SK-N-SH (cell line): Measurements from ENCODE around the gene CDH4. TPM values are rescaled to one million over a fixed set of nuclear protein-coding genes. Genes with fewer than 3 reads are reported as not detected.

Experiments
- CTCF ChIA-PET: fragments of 300-600, 350-600 bp; formaldehyde crosslinking; extraction: SDS; loops from one replicate; lab custom pipeline; 2021; lab: Yijun Ruan, JAX
- POLR2A ChIA-PET: fragments of 350-600 bp; sonication (Branson Sonifier 250); formaldehyde crosslinking; extraction: SDS; loops from one replicate; lab custom pipeline; 2020; ENCODE audit warnings: antibody characterized with exemption, inconsistent platforms; lab: Yijun Ruan, JAX
- DNase-seq: peaks from one replicate; pipeline ENCODE4 v3.0.0; 2012
- H2AFZ ChIP-seq: fragments of 200-600 bp; sonication (generic); 2 replicates; pipeline ENCODE4 v1.8.1; 2016; ENCODE audit warnings: antibody characterized with exemption, mild to moderate bottlenecking, low read depth
- H3F3A ChIP-seq: fragments of 200-600 bp; sonication (generic); replicated peaks from 2 replicates; pipeline ENCODE3; 2016; ENCODE audit warnings: antibody characterized with exemption, mild to moderate bottlenecking; ENCODE audit not compliant: insufficient read depth
- H3K27ac ChIP-seq, 2 experiments: fragments of 200-500 bp in 1 of 2; fragments of 200-600 bp in 1 of 2; sonication (Bioruptor generic) in 1 of 2; sonication (generic), shearing (Covaris generic) in 1 of 2; 2 replicates each; pipeline versions ENCODE4 v1.5.1 to v1.6.1; 2014 to 2016; ENCODE audit warnings: low read depth in 2 of 2, inconsistent platforms in 1 of 2, low read length in 1 of 2, mild to moderate bottlenecking in 1 of 2, mixed read lengths in 1 of 2
- H3K27me3 ChIP-seq: fragments of 200-600 bp; sonication (generic), shearing (Covaris generic); 2 replicates; pipeline ENCODE4 v1.6.1; 2016; ENCODE audit warnings: mixed run types; ENCODE audit not compliant: insufficient read depth
- H3K36me3 ChIP-seq, 2 experiments: fragments of 200-500 bp in 1 of 2; fragments of 200-600 bp in 1 of 2; sonication (Bioruptor generic) in 1 of 2; sonication (generic) in 1 of 2; replicated peaks in 1 of 2; 2 replicates each; pipeline versions ENCODE3 to v1.5.1; 2014 to 2016; ENCODE audit warnings: low read length in 1 of 2, mild to moderate bottlenecking in 1 of 2; ENCODE audit not compliant: insufficient read depth in 2 of 2, control insufficient read depth in 1 of 2
- H3K4me1 ChIP-seq, 2 experiments: fragments of 200-500 bp in 1 of 2; fragments of 200-600 bp in 1 of 2; sonication (Bioruptor generic) in 1 of 2; sonication (generic), shearing (Covaris generic) in 1 of 2; 2 replicates each; pipeline versions ENCODE4 v1.5.1 to v1.6.1; 2014 to 2016; ENCODE audit warnings: low read depth in 1 of 2, low read length in 1 of 2, mixed run types in 1 of 2; ENCODE audit not compliant: insufficient read depth in 2 of 2, control insufficient read depth in 1 of 2
- H3K4me2 ChIP-seq: fragments of 200-600 bp; sonication (generic), shearing (Covaris generic); 2 replicates; pipeline ENCODE4 v1.6.1; 2017; ENCODE audit warnings: mixed run types
- H3K4me3 ChIP-seq, 2 experiments: fragments of 200-500 bp in 1 of 2; fragments of 200-600 bp in 1 of 2; sonication (Bioruptor generic) in 1 of 2; sonication (generic), shearing (Covaris generic) in 1 of 2; 2 replicates each; pipeline versions ENCODE4 v1.5.1 to v1.8.1; 2014 to 2016; ENCODE audit warnings: low read depth in 2 of 2, inconsistent platforms in 1 of 2, low read length in 1 of 2, mild to moderate bottlenecking in 1 of 2, mixed read lengths in 1 of 2, moderate library complexity in 1 of 2
- H3K79me2 ChIP-seq: fragments of 200-600 bp; sonication (generic); 2 replicates; pipeline ENCODE4 v1.8.1; 2017; ENCODE audit warnings: mild to moderate bottlenecking; ENCODE audit not compliant: insufficient read depth
- H3K9ac ChIP-seq: fragments of 200-600 bp; sonication (generic); 2 replicates; pipeline ENCODE4 v1.6.1; 2017; ENCODE audit warnings: mixed run types
- H3K9me2 ChIP-seq: fragments of 200-600 bp; sonication (generic); 2 replicates; pipeline ENCODE4 v1.6.1; 2017; ENCODE audit warnings: mixed run types
- H3K9me3 ChIP-seq: fragments of 200-600 bp; sonication (generic); 2 replicates; pipeline ENCODE4 v1.6.1; 2017; ENCODE audit warnings: mixed run types, mild to moderate bottlenecking, moderate library complexity
- H4K20me1 ChIP-seq: fragments of 200-600 bp; sonication (generic); 2 replicates; pipeline ENCODE4 v1.6.1; 2017; ENCODE audit warnings: mild to moderate bottlenecking, mixed run types; ENCODE audit not compliant: insufficient read depth
- CHD2 ChIP-seq: fragments of 150-350 bp; IDR thresholded peaks from 2 replicates; pipeline ENCODE4 v1.6.1; 2018; ENCODE audit warnings: low read length; ENCODE audit not compliant: partially characterized antibody
- ELF1 ChIP-seq: IDR thresholded peaks from 2 replicates; pipeline ENCODE4 v1.4.0; 2012
- GABPA ChIP-seq: IDR thresholded peaks from 2 replicates; pipeline ENCODE4 v1.4.0; 2012; ENCODE audit warnings: low read depth, mild to moderate bottlenecking
- GATA2 ChIP-seq: sonication (generic); formaldehyde crosslinking; IDR thresholded peaks from 2 replicates; pipeline ENCODE4 v1.5.0; 2020; ENCODE audit warnings: mild to moderate bottlenecking, missing genetic modification reagents
- IRF3 ChIP-seq: fragments of 150-350 bp; IDR thresholded peaks from 2 replicates; pipeline ENCODE4 v1.6.1; 2016; ENCODE audit warnings: mild to moderate bottlenecking, low read depth, low read length
- MAX ChIP-seq: IDR thresholded peaks from 2 replicates; pipeline ENCODE4 v1.4.0; 2012; ENCODE audit warnings: low read depth
- POLR2AphosphoS5 ChIP-seq: IDR thresholded peaks from 2 replicates; pipeline ENCODE4 v1.6.1; 2012; ENCODE audit warnings: low read depth, low read length
- RCOR1 ChIP-seq: fragments of 150-350 bp; IDR thresholded peaks from 2 replicates; pipeline ENCODE4 v1.6.1; 2017; ENCODE audit warnings: antibody characterized with exemption, low read length
- RFX5 ChIP-seq: IDR thresholded peaks from 2 replicates; pipeline ENCODE4 v1.6.1; 2012; ENCODE audit warnings: mild to moderate bottlenecking, improper control_type of control experiment, low read length
- TAF1 ChIP-seq: IDR thresholded peaks from 2 replicates; pipeline ENCODE4 v1.6.1; 2012; ENCODE audit warnings: low read depth, mild to moderate bottlenecking, low read length, moderate library complexity, borderline replicate concordance
- TCF12 ChIP-seq: IDR thresholded peaks from 2 replicates; pipeline ENCODE4 v1.4.0; 2012
- TEAD4 ChIP-seq: IDR thresholded peaks from 2 replicates; pipeline ENCODE4 v1.4.0; 2012; ENCODE audit warnings: mild to moderate bottlenecking, borderline replicate concordance; ENCODE audit not compliant: insufficient read depth
- WGBS: methylation state at CpG from one replicate; pipeline ENCODE4 v1.1.6; 2017; ENCODE audit warnings: low lambda C conversion rate; 5-methylcytosine and 5-hydroxymethylcytosine counted together
- polyA plus RNA-seq, 3 experiments: library from polyadenylated mRNA; depleted of rRNA; stranded (reverse); fragments of >200 nt; gene quantifications; 2 replicates each; pipeline ENCODE4 v1.2.3, GENCODE V29; 2012
- TF ChIP-seq, protein P1 (sequence below): IDR thresholded peaks from 2 replicates; pipeline ENCODE4; 2012
- TF ChIP-seq, protein P2 (sequence below): IDR thresholded peaks from 2 replicates; pipeline ENCODE4 v1.4.0; 2012; ENCODE audit warnings: low read depth, borderline replicate concordance
- TF ChIP-seq, protein P3 (sequence below): IDR thresholded peaks from 2 replicates; pipeline ENCODE4 v1.6.1; 2012; ENCODE audit warnings: mild to moderate bottlenecking, low read depth, low read length, moderate library complexity
- TF ChIP-seq, protein P4 (sequence below): IDR thresholded peaks from 2 replicates; pipeline ENCODE4 v1.4.0; 2012; ENCODE audit warnings: low read depth, borderline replicate concordance

Gene CDH4
- polyA plus RNA-seq, 1 of the 3 experiments (the other 2 are of a cell fraction): not detected

DNA sequence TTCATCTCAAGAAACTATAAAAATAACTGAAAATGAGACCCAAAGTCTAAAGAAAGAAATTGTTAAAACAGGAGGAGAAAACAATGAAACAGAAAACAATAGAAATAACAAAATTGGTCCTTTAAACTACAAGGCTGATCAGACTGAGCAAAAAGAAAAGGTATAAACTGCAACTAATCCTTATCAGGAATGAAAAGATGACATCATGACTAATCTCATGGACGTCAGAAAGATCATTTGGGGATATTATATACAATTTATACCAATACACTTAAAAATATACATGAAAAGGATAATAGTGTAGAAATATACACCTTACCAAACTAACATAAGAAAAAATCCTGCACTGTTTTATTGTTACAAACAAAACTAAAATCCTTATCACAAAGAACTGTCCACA, 498.0 kb downstream of the CDH4 start:
- Histone ChIP-seq H3F3A (no peaks in the 10 kb centered on the region), H3K27ac (no peak overlapping the region), H3K4me3 (no peak overlapping the region), H3K9ac (no peak overlapping the region), H3K79me2 (no peaks in the 10 kb centered on the region), H2AFZ (no peak overlapping the region)
- 9% methylated on average over 1 of the region's 1 CpG for WGBS
- CTCF ChIA-PET: no interaction called here
- TF ChIP-seq MAX: no peak
- TF ChIP-seq TCF12: no peak
- TF ChIP-seq, protein P1, sequence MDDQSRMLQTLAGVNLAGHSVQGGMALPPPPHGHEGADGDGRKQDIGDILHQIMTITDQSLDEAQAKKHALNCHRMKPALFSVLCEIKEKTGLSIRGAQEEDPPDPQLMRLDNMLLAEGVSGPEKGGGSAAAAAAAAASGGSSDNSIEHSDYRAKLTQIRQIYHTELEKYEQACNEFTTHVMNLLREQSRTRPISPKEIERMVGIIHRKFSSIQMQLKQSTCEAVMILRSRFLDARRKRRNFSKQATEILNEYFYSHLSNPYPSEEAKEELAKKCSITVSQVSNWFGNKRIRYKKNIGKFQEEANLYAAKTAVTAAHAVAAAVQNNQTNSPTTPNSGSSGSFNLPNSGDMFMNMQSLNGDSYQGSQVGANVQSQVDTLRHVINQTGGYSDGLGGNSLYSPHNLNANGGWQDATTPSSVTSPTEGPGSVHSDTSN: no peak
- TF ChIP-seq POLR2AphosphoS5: no peak
- TF ChIP-seq TEAD4: no peak
- no peak for TF ChIP-seq RCOR1
- no peak for TF ChIP-seq RFX5
- TF ChIP-seq ELF1: no peak
- TF ChIP-seq, protein P2, sequence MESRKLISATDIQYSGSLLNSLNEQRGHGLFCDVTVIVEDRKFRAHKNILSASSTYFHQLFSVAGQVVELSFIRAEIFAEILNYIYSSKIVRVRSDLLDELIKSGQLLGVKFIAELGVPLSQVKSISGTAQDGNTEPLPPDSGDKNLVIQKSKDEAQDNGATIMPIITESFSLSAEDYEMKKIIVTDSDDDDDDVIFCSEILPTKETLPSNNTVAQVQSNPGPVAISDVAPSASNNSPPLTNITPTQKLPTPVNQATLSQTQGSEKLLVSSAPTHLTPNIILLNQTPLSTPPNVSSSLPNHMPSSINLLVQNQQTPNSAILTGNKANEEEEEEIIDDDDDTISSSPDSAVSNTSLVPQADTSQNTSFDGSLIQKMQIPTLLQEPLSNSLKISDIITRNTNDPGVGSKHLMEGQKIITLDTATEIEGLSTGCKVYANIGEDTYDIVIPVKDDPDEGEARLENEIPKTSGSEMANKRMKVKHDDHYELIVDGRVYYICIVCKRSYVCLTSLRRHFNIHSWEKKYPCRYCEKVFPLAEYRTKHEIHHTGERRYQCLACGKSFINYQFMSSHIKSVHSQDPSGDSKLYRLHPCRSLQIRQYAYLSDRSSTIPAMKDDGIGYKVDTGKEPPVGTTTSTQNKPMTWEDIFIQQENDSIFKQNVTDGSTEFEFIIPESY: no peak
- TF ChIP-seq, protein P3, sequence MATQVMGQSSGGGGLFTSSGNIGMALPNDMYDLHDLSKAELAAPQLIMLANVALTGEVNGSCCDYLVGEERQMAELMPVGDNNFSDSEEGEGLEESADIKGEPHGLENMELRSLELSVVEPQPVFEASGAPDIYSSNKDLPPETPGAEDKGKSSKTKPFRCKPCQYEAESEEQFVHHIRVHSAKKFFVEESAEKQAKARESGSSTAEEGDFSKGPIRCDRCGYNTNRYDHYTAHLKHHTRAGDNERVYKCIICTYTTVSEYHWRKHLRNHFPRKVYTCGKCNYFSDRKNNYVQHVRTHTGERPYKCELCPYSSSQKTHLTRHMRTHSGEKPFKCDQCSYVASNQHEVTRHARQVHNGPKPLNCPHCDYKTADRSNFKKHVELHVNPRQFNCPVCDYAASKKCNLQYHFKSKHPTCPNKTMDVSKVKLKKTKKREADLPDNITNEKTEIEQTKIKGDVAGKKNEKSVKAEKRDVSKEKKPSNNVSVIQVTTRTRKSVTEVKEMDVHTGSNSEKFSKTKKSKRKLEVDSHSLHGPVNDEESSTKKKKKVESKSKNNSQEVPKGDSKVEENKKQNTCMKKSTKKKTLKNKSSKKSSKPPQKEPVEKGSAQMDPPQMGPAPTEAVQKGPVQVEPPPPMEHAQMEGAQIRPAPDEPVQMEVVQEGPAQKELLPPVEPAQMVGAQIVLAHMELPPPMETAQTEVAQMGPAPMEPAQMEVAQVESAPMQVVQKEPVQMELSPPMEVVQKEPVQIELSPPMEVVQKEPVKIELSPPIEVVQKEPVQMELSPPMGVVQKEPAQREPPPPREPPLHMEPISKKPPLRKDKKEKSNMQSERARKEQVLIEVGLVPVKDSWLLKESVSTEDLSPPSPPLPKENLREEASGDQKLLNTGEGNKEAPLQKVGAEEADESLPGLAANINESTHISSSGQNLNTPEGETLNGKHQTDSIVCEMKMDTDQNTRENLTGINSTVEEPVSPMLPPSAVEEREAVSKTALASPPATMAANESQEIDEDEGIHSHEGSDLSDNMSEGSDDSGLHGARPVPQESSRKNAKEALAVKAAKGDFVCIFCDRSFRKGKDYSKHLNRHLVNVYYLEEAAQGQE: no peak
- no peak for TF ChIP-seq GABPA
- no peak for TF ChIP-seq GATA2 (CRISPR knock-in tag)
- TF ChIP-seq IRF3: no peak
- TF ChIP-seq CHD2: no peak
- no peak for TF ChIP-seq TAF1
- TF ChIP-seq, protein P4, sequence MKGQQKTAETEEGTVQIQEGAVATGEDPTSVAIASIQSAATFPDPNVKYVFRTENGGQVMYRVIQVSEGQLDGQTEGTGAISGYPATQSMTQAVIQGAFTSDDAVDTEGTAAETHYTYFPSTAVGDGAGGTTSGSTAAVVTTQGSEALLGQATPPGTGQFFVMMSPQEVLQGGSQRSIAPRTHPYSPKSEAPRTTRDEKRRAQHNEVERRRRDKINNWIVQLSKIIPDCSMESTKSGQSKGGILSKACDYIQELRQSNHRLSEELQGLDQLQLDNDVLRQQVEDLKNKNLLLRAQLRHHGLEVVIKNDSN: no peak
- TF ChIP-seq, all 33 proteins: peak for 0
- Histone ChIP-seq H3K4me2 (no peak overlapping the region), H3K36me3 (no peaks in the 10 kb centered on the region), H3K27me3 (no peaks in the 10 kb centered on the region), H3K9me2 (no peaks in the 10 kb centered on the region), H4K20me1 (no peaks in the 10 kb centered on the region), H3K9me3 (no peaks in the 10 kb centered on the region; the same call in 1 of the 2 replicates), H3K4me1 (no peaks in the 10 kb centered on the region)
- no peak for DNase-seq
- POLR2A ChIA-PET: no interaction called here
